Stimulated activated memory B cell treated with anti-CD40 and anti-IgM and Interleukin-4, amounts not matched to agents 10 μg/mL and 1 μg/mL and 100 μg/mL, for 72 hours (primary cell): ENCODE measurements around the gene FAM20C.

ENCODE experiments used
- ATAC-seq: fragments of 150-1000 bp; cut with Tn5 transposase; 2 replicates; pipeline ENCODE4 v1.10.0; 2021
- H3K27ac Mint-ChIP-seq: one replicate; pipeline ENCODE4 v1.8.0; 2022; ENCODE audit warnings: mild to moderate bottlenecking, mixed read lengths
- H3K27me3 Mint-ChIP-seq: one replicate; pipeline ENCODE4 v1.8.0; 2022; ENCODE audit warnings: mixed read lengths
- H3K36me3 Mint-ChIP-seq: one replicate; pipeline ENCODE4 v1.8.0; 2022; ENCODE audit warnings: mixed read lengths
- H3K4me1 Mint-ChIP-seq: one replicate; pipeline ENCODE4 v1.8.0; 2022; ENCODE audit warnings: mixed read lengths
- H3K4me3 Mint-ChIP-seq: one replicate; pipeline ENCODE4 v1.8.0; 2022; ENCODE audit warnings: mild to moderate bottlenecking, moderate library complexity, mixed read lengths
- H3K9me3 Mint-ChIP-seq: one replicate; pipeline ENCODE4 v1.8.0; 2022; ENCODE audit warnings: mixed read lengths

Gene FAM20C

GRCh38 chr7:155469-155900 lies 36.9 kb upstream of the FAM20C start:
- Mint-ChIP-seq H3K9me3 (no peaks in the 10 kb centered on the region), H3K27ac (no peak overlapping the region), H3K27me3 (no peaks in the 10 kb centered on the region), H3K4me3 (no peak overlapping the region), H3K36me3 (no peaks in the 10 kb centered on the region), H3K4me1 (peaks cover 3% of the 10 kb centered on the region)
- ATAC-seq = no peak

DNA sequence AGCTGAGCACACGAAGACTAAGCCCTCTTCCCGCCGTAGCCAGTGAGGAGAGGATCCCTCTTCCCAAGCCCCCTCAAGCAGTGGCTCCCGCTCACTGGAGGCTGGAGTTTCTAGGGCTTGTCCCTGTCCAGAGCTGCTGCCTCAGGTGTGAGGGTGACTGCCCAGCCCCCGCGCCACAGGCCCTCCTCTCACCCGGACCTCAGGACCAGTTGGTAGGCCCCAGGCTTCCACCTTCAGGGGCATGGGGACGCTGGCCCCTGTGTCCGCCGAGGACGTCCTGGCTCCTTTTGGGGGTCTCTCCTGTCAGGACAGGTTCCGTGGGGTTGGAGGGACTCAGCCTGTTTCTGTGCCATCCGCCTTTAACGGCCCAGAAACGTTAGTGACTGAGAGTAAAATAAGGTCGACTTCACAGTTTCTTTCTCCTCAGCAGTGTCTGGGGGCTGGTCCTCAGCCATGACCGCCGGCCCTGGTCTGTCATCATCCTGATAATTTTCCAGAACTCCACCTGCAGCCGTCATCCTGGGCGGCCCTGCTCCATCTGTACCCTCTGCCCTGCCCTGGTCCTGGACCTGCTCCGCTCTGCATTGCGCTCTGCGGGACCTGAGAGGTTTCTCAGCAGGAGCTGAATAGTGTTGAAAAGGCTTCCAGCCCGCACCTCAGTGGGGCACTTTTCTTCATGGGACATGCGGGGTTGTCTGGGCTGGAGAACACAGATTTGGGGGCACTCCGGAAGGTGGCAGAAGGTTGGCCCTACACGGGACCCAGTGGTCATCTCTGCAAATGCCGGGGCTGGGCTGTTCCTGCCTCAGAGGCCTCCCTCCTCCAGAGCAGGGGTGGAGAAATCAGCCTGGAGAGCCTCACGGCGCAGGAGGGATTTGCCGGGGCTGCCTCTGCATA lies 36.0 kb upstream of the FAM20C start:
- Mint-ChIP-seq H3K9me3 (no peaks in the 10 kb centered on the region), H3K36me3 (no peaks in the 10 kb centered on the region), H3K4me3 (no peak overlapping the region), H3K27me3 (no peaks in the 10 kb centered on the region), H3K27ac (no peak overlapping the region), H3K4me1 (no peaks in the 10 kb centered on the region)
- no peak for ATAC-seq

- no peaks in the 10 kb centered on the region for H3K4me1 Mint-ChIP-seq
Observed at GRCh38 chr7:157008-157310, 35.4 kb upstream of the FAM20C start.

DNA sequence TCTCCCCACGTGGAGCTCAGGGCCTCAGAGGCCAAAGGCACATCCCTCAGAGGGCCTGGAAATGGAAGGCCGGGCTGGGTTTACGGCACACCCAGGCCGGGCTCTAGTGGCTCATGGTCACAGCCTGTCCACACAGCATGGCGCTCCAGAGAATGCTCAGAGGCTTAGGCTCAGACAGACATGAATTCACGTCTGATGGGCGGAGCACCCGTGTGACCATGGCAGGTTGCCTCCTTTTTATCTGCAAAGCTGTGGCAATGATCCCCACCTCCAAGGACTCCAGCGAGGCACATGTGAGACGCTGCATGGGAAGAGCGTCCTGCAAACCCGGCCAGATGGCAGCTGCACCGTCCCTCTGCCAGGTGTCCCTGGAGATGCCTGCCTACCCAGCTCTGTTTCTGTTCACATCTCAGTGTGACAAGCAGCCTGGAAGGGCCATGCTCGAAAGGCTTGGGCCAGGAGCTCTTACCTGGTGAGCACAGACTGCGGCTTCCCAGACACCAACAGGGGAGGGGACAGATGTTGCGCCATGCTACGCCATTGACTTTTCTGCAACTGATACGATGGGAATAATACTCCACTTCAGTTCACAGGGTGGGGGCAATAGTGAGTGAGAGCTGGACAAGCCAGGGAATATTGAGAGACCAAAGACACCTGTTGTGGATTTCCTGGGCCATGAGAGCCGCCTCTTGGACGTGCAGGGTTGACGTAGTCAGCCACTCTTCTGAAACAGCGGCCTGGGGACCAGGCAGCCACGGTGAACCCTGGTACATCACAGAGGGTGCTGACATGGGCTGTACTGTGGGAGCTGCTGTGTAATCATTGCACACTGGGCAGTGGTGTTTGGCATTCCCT lies 34.4 kb upstream of the FAM20C start:
- Mint-ChIP-seq H3K4me1 (no peaks in the 10 kb centered on the region), H3K36me3 (no peaks in the 10 kb centered on the region), H3K4me3 (no peak overlapping the region), H3K9me3 (no peaks in the 10 kb centered on the region), H3K27ac (no peak overlapping the region), H3K27me3 (peaks cover 4% of the 10 kb centered on the region)
- no peak for ATAC-seq

More at GRCh38 chr7:157008-157310, 35.4 kb upstream of the FAM20C start:
- H3K27ac Mint-ChIP-seq = no peak overlapping the region
- H3K27me3 Mint-ChIP-seq = no peaks in the 10 kb centered on the region
- no peaks in the 10 kb centered on the region for H3K36me3 Mint-ChIP-seq
- no peak overlapping the region for H3K4me3 Mint-ChIP-seq
- H3K9me3 Mint-ChIP-seq = no peaks in the 10 kb centered on the region
- no peak for ATAC-seq

- Mint-ChIP-seq H3K27ac (no peak overlapping the region), H3K9me3 (no peaks in the 10 kb centered on the region), H3K36me3 (no peaks in the 10 kb centered on the region), H3K27me3 (peaks cover 12% of the 10 kb centered on the region), H3K4me3 (no peak overlapping the region), H3K4me1 (no peaks in the 10 kb centered on the region)
- ATAC-seq = no peak
Observed at GRCh38 chr7:158771-159170, 33.6 kb upstream of the FAM20C start.

GRCh38 chr7:159370-160270 lies 32.8 kb upstream of the FAM20C start:
- Mint-ChIP-seq H3K4me1 (no peaks in the 10 kb centered on the region), H3K27me3 (peaks cover 21% of the 10 kb centered on the region), H3K9me3 (no peaks in the 10 kb centered on the region), H3K36me3 (no peaks in the 10 kb centered on the region), H3K27ac (no peak overlapping the region), H3K4me3 (no peak overlapping the region)
- no peak for ATAC-seq

DNA sequence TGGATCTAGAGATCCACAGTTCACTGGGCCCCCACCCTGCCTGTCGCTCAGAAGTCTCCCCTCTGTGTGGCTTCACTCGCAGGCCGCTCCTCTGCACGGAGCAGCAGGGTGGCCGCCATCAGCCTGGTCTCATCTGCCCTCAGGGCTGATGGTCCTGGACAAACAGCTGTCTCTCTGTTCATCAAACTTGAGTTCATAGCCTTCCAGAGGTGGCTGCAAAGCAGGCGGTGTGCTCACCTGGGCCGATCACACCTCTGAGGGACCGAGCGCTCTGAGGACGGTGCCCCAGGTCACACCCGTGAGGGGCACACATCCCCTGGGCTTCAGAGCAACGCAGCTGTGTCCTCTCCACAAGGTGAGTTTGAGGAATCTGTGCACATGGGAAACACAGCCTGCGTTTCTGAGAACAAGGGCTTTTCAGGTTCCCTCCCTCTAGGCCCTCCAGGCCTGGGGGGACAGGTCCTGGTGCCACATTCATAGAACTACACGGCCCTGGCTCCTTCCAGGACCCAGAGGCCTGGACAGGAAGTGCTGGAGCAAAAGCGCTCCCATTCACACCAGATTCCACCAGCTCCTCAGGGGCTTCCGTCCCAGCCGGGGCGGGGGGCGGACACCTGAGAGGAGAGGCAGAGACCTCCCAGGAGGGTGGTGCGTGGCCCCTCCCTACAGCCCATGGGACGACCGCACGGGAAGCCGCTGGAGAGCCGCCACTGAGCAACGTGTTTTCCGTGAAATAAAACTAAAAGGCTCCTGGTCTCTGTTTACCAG lies 31.2 kb upstream of the FAM20C start:
- ATAC-seq = no peak
- Mint-ChIP-seq H3K4me1 (no peaks in the 10 kb centered on the region), H3K4me3 (no peak overlapping the region), H3K27ac (no peak overlapping the region), H3K27me3 (peaks cover 25% of the 10 kb centered on the region), H3K36me3 (no peaks in the 10 kb centered on the region), H3K9me3 (no peaks in the 10 kb centered on the region)

DNA sequence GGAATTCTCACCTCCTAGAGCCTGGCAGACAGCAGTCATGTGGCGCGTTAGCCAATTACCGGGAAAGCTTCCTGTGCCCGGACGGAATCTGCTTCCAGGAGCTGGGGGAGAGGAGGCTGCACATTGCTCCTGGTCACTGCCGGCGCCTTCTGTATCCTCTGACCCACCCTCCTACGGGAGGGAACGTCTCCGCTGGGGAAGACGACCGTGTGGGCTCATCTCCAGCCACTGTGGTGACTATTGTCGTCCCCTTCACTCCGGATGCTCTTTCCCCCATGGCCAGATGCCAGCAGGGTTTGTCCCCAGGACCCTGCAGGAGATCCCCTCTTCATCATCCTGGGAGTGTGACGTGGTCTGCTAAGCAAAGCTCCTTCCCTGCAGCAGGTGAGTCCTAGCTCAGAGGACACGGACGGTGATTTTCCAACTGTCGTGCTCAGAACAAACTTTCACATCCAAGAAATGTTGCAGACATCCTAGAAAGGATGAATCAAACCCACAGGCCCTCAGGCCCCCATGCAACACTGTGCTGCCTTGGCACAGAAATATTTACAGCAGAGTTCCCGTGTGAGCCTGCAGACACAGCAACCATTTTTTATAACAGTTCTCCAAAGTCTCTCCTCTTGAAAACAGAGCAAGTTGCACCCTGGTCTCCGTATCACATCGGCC lies 29.6 kb upstream of the FAM20C start:
- no peak for ATAC-seq
- Mint-ChIP-seq H3K9me3 (no peaks in the 10 kb centered on the region), H3K36me3 (no peaks in the 10 kb centered on the region), H3K4me3 (no peak overlapping the region), H3K4me1 (no peaks in the 10 kb centered on the region), H3K27me3 (peaks cover 38% of the 10 kb centered on the region), H3K27ac (no peak overlapping the region)

GRCh38 chr7:163298-163695 lies 29.1 kb upstream of the FAM20C start:
- no peaks in the 10 kb centered on the region for H3K36me3 Mint-ChIP-seq
- H3K4me3 Mint-ChIP-seq = no peak overlapping the region
- no peak overlapping the region for H3K27ac Mint-ChIP-seq
- H3K4me1 Mint-ChIP-seq = no peaks in the 10 kb centered on the region
- no peaks in the 10 kb centered on the region for H3K9me3 Mint-ChIP-seq
- ATAC-seq = no peak
- H3K27me3 Mint-ChIP-seq = peaks cover 43% of the 10 kb centered on the region

GRCh38 chr7:163971-164881 lies 28.1 kb upstream of the FAM20C start:
- Mint-ChIP-seq H3K27me3 (peaks cover 52% of the 10 kb centered on the region), H3K4me3 (no peak overlapping the region), H3K4me1 (no peaks in the 10 kb centered on the region), H3K36me3 (no peaks in the 10 kb centered on the region), H3K27ac (no peak overlapping the region), H3K9me3 (no peaks in the 10 kb centered on the region)
- ATAC-seq = peak; percentile 10

- no peak overlapping the region for H3K4me3 Mint-ChIP-seq
- no peak overlapping the region for H3K27ac Mint-ChIP-seq
- peaks cover 61% of the 10 kb centered on the region for H3K27me3 Mint-ChIP-seq
- ATAC-seq = no peak
- no peaks in the 10 kb centered on the region for H3K4me1 Mint-ChIP-seq
- no peaks in the 10 kb centered on the region for H3K36me3 Mint-ChIP-seq
- no peaks in the 10 kb centered on the region for H3K9me3 Mint-ChIP-seq
Observed at GRCh38 chr7:164882-165660, 27.3 kb upstream of the FAM20C start.

DNA sequence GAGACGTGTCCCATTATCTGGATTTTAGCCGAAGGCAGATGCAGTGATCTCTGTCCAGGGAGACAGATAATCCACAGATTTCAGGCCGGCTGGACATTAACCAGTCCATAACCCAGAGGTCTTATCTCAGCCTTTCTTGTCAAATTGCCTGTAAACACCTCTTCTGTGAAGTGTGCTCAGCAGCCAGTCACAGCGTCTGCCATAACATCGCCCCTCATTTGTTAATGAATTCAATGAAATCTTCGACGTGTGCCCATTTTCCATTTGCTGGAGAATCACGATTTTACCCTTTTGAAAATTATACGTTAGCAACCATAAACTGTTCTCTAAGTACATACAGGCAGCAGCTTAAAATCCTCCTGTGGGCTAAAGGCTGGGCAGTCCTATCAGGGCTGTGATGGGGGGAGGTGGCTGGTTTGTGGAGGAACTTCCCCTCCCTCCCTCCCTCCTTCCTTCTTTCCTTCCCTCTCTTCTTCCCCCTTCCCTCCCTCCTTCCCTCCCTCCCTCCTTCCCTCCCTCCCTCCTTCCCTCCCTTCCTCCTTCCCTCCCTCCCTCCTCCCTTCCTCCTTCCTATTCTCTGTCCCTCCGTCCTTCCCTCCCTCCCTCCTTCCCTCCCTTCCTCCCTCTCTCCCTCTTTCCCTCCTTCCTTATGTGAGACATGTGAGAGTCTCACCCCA lies 26.6 kb upstream of the FAM20C start:
- no peaks in the 10 kb centered on the region for H3K4me1 Mint-ChIP-seq

More for the DNA sequence above, 26.6 kb upstream of the FAM20C start:
- Mint-ChIP-seq H3K27me3 (peaks cover 68% of the 10 kb centered on the region), H3K27ac (no peak overlapping the region), H3K9me3 (no peaks in the 10 kb centered on the region), H3K4me3 (no peak overlapping the region), H3K36me3 (no peaks in the 10 kb centered on the region)
- ATAC-seq = no peak
